GM19438 (cell line): ENCODE data around the gene RUNX1.

Experiments
- ATAC-seq: cut with Tn5 transposase; IDR thresholded peaks from one replicate; pipeline ENCODE4 v1.9.1; 2021; ENCODE audit warnings: low read depth; ENCODE audit not compliant: unreplicated experiment

RUNX1 gene

DNA sequence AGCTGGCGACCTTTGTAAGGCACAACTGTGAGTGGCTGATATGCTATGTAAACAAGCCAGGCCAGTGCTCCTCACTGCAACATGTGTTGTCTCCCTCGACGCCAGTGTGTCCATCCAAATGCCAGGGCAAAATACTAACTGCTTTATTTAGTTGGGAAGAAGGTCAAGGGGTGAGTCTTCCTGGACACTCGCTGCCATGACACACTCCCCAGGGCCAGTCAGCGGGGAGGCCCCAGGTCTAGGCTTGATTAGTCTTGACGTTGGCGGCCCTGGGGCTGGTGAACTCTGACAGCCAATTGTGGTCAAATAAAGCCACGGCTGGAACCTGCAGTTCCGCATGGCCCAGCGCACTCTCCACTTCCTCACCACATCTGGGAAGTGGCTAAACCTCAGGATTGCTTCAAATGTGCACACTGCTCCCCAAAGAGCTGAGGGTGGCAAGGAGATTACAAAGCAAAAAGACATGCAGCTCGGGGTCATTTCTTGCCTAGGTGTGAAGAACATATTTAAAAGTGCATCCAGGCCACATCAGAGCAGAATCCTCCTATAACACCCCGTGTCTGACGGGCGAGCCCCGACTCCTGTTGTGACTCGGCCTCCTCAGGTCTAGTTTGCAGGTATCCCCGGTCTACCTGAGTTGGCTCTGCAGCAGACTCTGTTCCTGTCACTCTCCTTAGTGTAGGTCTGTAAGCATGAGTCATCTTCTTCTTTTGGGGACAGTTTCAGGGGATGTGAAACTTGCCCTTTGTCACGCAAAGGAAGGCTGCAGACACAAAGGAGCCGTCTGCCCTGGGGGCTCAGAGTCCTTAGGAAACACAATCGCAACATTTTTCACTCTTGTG lies 183.5 kb downstream of the RUNX1 start:
- peak; percentile 84 for ATAC-seq

DNA sequence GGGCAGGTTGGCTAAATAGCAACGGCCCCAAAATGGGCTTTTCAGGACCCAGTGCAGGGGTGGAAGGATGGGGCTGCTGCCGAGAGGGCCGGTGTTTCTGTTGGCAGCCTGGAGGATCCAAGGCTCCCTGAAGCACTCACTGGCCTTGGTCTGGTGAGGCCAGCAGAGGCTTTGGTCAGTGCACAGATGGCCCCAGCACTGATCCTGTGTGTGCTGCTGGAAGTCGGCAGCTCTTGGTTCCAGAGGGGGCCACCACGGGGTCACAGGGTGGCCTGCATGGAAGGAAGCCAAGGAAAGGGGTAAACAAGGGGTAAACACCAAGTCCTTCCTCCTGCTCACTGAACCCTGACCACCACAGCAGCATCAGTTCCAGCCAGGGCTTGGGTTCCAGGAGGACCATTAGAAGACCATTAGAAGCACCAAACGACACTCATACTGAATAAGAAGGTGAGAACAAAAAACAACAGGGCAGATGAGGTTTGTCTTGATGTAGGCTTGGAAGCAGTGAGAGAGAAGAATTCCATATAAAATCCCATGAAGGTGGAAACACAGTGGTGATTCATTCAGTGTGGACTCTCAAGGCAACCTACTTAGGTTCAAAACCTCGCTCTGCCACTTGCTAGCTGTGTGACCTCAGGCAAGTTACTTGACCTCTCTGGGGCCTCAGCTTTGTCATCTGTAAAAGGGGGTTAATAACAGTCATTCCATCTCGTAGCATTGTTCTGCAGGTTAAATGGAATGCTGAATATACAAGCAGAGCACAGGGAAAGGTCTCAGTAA lies 184.5 kb downstream of the RUNX1 start:
- no peak for ATAC-seq

GRCh38 chr21:34862951-34863350 lies 186.2 kb downstream of the RUNX1 start:
- ATAC-seq = no peak

GRCh38 chr21:34861258-34861657 lies 187.8 kb downstream of the RUNX1 start:
- ATAC-seq = no peak

DNA sequence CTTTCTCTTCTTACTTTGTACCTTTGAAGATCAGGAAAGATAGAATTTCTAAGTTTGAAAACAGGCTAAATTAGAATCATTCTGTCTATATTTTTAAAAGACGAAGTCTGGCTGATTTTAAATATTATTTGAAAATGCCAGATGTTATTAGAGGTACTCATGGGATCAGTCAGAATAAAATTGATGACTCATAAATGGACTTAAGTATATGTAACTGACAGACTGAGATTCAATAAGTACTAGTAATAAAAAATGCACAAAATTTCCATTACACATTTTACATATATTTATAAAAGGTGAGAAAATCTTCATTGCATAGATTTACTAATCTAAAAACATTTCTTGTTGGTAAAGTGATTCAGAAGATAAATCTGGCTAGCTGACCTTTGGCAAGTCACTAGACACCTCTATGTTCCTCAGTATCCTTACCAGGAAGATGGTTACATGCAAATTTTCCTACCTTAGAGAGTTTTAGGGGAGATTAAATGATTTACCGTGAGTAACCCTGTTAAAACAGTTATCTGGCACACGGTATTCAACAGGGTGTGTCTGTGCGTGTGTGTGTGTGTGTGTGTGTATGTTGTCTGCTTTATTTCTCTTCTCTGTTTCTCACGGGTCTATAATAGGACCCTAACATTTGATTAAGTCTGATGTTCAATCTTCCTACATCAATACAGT lies 189.0 kb downstream of the RUNX1 start:
- no peak for ATAC-seq

DNA sequence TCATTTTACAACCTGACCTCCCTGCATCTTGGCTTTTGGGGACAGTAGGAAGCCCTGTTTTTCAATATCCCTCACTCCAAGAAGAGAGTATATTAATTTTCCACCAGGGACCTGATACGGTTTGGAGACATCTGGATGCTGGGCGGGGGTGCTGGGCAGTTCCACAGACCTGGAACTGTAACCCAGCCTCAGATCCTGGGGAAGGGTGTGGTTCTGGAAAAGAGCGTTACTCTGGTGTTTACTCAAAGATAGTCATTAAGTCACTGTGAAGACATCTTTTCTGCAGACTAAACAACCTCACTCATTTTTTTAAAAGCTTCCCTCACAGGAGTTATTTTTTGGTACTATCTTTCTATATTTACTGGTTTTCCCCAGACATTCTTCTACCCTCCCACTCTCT lies 190.5 kb downstream of the RUNX1 start:
- ATAC-seq = no peak

DNA sequence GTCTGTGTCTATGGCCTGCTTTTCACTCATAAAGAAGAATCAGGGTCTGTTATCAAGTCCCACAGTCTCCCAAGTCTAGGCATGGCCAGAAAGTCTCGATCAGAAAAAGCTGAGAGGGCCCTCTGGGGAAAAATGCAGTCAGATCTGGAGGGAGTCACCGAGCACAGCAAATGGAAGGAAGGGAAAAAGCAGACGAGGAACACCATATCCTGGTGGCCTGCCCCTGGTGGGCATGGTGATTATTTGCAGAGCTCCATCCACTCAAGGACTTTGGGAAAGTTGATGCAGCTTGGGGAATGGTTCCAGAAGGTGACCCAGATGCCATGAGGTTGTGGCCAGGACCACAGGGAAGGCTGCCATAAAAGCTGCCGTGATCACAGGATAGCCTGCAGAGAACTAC lies 191.2 kb downstream of the RUNX1 start:
- ATAC-seq = no peak

DNA sequence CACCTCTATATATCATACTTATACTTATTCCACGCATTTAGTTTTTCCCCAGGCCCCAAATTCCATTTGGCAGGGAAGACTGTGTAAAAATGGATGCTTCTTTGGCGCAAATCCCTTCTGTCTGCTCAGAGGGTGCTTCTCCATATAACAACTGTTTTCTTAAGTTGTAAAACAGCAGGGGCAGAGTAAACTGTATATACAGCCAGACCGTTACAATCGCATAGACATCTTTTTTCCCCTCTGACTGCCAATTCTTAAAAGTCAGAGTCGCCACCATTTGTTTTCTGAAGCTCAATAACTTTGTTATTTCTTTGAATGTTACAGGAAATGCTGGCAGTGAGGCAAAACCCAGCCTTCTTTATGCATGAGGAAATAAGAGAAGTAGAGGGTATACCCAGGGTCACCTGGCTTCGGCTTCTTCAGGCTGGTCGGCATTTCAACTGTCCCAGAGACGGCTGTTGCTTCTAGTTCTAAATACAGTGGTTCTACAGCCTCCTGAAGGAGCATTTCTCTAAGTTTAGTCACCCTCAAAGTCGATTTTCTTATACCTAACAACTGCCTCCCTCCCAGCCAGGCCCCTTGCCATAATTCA lies 191.9 kb downstream of the RUNX1 start:
- ATAC-seq = no peak

DNA sequence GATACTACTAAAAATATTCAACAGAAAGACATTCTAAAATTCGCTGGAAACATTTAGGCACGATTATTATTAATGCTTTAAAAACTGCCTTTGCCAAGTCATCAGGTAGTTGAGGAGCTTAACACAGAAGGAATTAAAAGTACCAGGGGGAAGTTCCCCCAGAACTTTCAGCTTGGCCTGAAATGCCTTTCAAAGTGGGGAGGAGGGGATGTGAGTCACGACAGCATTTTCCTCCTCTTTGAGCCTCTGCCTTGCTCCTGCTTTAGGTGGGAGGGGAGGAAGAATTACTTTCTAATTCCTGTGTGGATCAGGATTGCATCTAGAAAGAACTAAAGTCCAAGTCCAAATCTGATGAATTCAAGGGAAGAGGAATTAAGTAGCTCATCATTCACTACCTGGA lies 196.7 kb downstream of the RUNX1 start:
- ATAC-seq = no peak

GRCh38 chr21:34850166-34850690 lies 198.9 kb downstream of the RUNX1 start:
- no peak for ATAC-seq

GRCh38 chr21:34846601-34847112 lies 202.4 kb downstream of the RUNX1 start:
- no peak for ATAC-seq

DNA sequence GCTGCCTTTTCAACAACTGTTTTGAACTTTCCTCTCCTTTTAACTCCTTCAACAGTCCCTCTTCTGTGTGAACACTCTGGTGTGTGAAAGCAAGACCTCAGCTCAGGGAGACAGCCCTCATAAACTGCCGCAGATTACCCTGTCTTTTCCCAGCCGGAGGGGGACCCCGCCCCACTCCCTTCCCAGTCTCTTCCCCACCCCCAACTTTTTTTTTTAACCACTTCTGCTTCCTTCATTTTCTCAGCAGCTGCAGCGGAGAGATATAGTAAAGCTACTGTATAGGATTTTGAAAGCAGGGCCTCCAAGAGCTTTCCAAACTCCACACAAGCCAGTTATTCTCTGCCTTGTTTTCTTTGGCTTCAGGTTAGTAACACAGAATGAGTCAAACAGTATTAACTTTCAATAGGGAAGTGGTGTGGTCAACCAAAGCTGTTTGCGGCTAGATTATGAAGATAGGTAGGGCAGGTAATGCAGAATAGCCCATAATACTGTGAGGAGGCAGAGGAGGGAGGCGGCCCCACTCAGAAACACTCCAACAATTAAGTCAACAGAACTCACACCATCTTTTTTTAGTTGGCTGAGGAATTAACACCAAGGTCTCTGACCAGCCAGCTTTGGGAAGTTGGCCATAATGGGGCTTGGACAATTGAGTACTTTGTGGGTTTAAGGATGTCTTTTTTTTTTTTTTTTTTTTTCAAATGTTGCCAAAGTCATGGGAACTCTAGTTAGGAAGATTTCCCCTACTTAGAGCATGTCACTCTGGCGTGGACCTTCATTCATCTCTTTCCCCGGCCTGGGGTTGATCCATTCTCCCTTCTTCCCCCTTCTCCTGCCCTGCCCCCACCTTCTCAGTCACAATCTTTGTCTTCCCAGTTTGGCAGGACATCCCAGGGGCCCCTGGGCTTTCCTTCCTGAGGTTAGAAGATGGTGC lies 203.3 kb downstream of the RUNX1 start:
- ATAC-seq = peak; percentile 95

GRCh38 chr21:34844924-34845238 lies 204.2 kb downstream of the RUNX1 start:
- no peak for ATAC-seq

DNA sequence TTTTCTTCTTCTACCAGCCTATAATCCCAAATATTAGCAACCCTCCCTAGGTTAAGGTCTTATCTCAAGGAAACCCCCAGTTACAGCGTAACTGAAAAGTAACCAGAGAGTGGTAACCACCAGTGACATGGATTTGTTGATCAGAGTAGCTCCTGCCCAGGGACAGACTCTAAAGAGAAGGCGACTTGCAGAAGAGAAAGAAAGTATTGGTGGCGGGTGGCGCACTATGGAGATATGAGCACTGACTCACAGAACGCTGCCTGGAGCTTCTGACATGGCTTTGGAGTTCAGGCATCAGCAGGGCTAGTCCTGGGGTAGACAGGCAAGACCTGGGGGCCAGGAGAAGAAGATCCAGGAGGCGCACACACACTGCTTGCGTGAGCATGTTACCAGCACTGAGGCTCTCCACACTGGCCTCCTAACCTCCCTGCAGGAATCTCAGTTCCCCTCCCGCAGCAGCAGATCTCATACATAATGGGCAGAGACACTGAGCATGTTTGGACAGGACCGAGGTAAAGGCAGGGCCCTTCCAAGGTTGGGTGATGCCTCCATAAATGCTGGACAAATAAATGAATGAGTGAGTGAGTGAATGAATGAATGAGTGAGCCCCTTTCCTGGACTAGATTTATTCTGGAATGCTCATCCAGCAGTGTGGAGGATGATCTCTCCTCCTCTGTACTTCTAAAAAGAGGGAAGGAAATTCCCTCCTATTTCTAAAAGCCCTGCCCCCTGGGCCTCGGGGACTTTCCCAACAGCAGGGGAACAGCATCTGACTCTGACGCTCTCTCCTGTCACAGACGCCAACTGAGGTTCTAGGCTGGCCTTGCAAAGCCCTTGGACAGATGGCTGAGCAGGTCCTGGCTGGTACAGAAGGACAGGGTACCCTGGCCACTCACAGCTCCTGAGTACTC lies 204.8 kb downstream of the RUNX1 start:
- ATAC-seq = no peak

GRCh38 chr21:34843562-34843961 lies 205.5 kb downstream of the RUNX1 start:
- no peak for ATAC-seq

- ATAC-seq = no peak
Observed at GRCh38 chr21:34841154-34841553, 207.9 kb downstream of the RUNX1 start.

GRCh38 chr21:34840693-34841092 lies 208.4 kb downstream of the RUNX1 start:
- ATAC-seq = no peak

DNA sequence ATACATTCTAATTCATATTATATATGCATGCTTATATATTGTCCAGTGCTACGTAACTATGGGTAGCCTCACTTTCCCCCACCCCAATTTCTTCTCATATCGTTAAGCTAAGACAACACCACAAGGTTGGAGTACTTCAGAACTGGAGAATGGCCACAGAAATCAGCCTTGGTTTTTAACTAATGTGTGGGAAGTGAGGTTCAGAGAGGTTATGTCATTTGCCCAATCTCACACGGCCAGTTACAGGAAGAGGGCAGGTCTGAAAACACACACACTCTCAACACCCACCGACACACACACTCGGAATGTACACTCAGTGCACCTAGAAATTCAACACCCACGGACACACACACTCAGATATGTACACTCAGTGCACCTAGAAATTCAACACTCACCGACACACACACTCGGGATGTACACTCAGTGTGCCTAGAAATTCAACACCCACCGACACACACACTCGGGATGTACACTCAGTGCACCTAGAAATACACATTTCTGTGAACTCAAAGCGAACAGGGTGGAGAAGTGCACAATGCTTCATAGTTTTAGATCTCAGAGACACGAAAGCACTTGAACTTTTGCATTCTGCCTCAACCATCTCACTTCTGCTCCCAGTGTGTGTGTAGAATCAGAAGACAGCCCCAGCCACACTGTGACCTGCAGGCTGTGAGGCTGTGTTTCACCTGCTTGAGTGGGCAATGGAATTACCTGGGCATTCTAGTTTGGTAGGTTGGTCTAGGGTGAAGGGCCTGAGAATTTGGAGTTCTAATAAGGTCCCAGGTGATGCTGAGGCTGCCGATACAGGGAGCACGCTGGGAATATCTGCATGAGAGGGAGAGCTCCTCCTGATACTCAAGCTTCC lies 209.9 kb downstream of the RUNX1 start:
- no peak for ATAC-seq
